ENCODE data around the gene SLC17A1. TPM values are rescaled to one million over a fixed set of nuclear protein-coding genes. Genes with fewer than 3 reads are reported as not detected.

The SLC17A1 gene
- total and polyA plus RNA-seq, 2 donors (not counting 1 experiment from before 2014, with no cell fraction given) = not detected

- Histone ChIP-seq H3K4me3 (replicated peaks in 1 of 4; ENCODE audit: control extremely low read depth in 1 of 4, insufficient read depth in 1 of 4, low read depth in 3 of 4, low read length in 4 of 4) (no peak overlapping the region), H3K4me1 (ENCODE audit: control insufficient read depth, extremely low read depth, insufficient read depth, low read length) (no peaks in the 10 kb centered on the region), H3K9ac (ENCODE audit: insufficient read depth, low read length) (no peak overlapping the region), H3K27me3 (ENCODE audit: control insufficient read depth, insufficient read depth, low read length) (no peaks in the 10 kb centered on the region), H3K4me2 (ENCODE audit: extremely low read depth, insufficient read depth, low read length) (no peak overlapping the region), H3K36me3 (ENCODE audit: control insufficient read depth, insufficient read depth, low read length) (no peaks in the 10 kb centered on the region), H3K27ac (ENCODE audit: insufficient read depth, low read length) (no peak overlapping the region), H2AFZ (ENCODE audit: low read length) (no peak overlapping the region), H4K20me1 (ENCODE audit: control insufficient read depth, extremely low read depth, insufficient read depth, low read length) (no peaks in the 10 kb centered on the region), H3K79me2 (ENCODE audit: control insufficient read depth, insufficient read depth, low read length) (no peaks in the 10 kb centered on the region), H3K9me3 (ENCODE audit: control insufficient read depth, insufficient read depth, low read depth, low read length) (no peaks in the 10 kb centered on the region)
- TF ChIP-seq EZH2 (IDR thresholded peaks at IDR 0.05; ENCODE audit: low read length, missing control alignments) = no peak
- no peak for TF ChIP-seq CTCF (conservative IDR thresholded peaks at IDR 0.05 in 1 of 2, IDR thresholded peaks at IDR 0.05 in 1 of 2; ENCODE audit: low read depth in 1 of 2, low read length in 2 of 2)
- no peak for DNase-seq (ENCODE audit: low read depth in 2 of 2)
These were observed 27.0 kb downstream of the SLC17A1 start for GRCh38 chr6:25804804-25805203.

GRCh38 chr6:25801436-25801835 is 30.4 kb downstream of the SLC17A1 start:
- no peak overlapping the region for H3K4me2 ChIP-seq (ENCODE audit: extremely low read depth, insufficient read depth, low read length)
- no peaks in the 10 kb centered on the region for H3K27me3 ChIP-seq (ENCODE audit: control insufficient read depth, insufficient read depth, low read length)
- H3K79me2 ChIP-seq (ENCODE audit: control insufficient read depth, insufficient read depth, low read length) = no peaks in the 10 kb centered on the region
- TF ChIP-seq CTCF (conservative IDR thresholded peaks at IDR 0.05 in 1 of 2, IDR thresholded peaks at IDR 0.05 in 1 of 2; ENCODE audit: low read depth in 1 of 2, low read length in 2 of 2) (no peak), EZH2 (IDR thresholded peaks at IDR 0.05; ENCODE audit: low read length, missing control alignments) (no peak)
- DNase-seq (ENCODE audit: low read depth in 2 of 2) = no peak
- no peaks in the 10 kb centered on the region for H3K9me3 ChIP-seq (ENCODE audit: control insufficient read depth, insufficient read depth, low read depth, low read length)
- no peaks in the 10 kb centered on the region for H3K4me1 ChIP-seq (ENCODE audit: control insufficient read depth, extremely low read depth, insufficient read depth, low read length)
- H3K27ac ChIP-seq (ENCODE audit: insufficient read depth, low read length) = no peak overlapping the region
- H3K9ac ChIP-seq (ENCODE audit: insufficient read depth, low read length) = no peak overlapping the region
- H3K4me3 ChIP-seq (replicated peaks in 1 of 4; ENCODE audit: control extremely low read depth in 1 of 4, insufficient read depth in 1 of 4, low read depth in 3 of 4, low read length in 4 of 4) = no peak overlapping the region
- no peaks in the 10 kb centered on the region for H3K36me3 ChIP-seq (ENCODE audit: control insufficient read depth, insufficient read depth, low read length)
- no peaks in the 10 kb centered on the region for H4K20me1 ChIP-seq (ENCODE audit: control insufficient read depth, extremely low read depth, insufficient read depth, low read length)
- H2AFZ ChIP-seq (ENCODE audit: low read length) = no peak overlapping the region

- TF ChIP-seq EZH2 (IDR thresholded peaks at IDR 0.05; ENCODE audit: low read length, missing control alignments) (no peak), CTCF (conservative IDR thresholded peaks at IDR 0.05 in 1 of 2, IDR thresholded peaks at IDR 0.05 in 1 of 2; ENCODE audit: low read depth in 1 of 2, low read length in 2 of 2) (no peak)
- no peak overlapping the region for H3K9ac ChIP-seq (ENCODE audit: insufficient read depth, low read length)
- H3K4me1 ChIP-seq (ENCODE audit: control insufficient read depth, extremely low read depth, insufficient read depth, low read length) = no peaks in the 10 kb centered on the region
- no peaks in the 10 kb centered on the region for H4K20me1 ChIP-seq (ENCODE audit: control insufficient read depth, extremely low read depth, insufficient read depth, low read length)
- no peaks in the 10 kb centered on the region for H3K27me3 ChIP-seq (ENCODE audit: control insufficient read depth, insufficient read depth, low read length)
- no peak overlapping the region for H2AFZ ChIP-seq (ENCODE audit: low read length)
- H3K4me2 ChIP-seq (ENCODE audit: extremely low read depth, insufficient read depth, low read length) = no peak overlapping the region
- H3K36me3 ChIP-seq (ENCODE audit: control insufficient read depth, insufficient read depth, low read length) = no peaks in the 10 kb centered on the region
- H3K4me3 ChIP-seq (replicated peaks in 1 of 4; ENCODE audit: control extremely low read depth in 1 of 4, insufficient read depth in 1 of 4, low read depth in 3 of 4, low read length in 4 of 4) = no peak overlapping the region
- no peaks in the 10 kb centered on the region for H3K9me3 ChIP-seq (ENCODE audit: control insufficient read depth, insufficient read depth, low read depth, low read length)
- no peak overlapping the region for H3K27ac ChIP-seq (ENCODE audit: insufficient read depth, low read length)
- H3K79me2 ChIP-seq (ENCODE audit: control insufficient read depth, insufficient read depth, low read length) = no peaks in the 10 kb centered on the region
- no peak for DNase-seq (ENCODE audit: low read depth in 2 of 2)
These were observed 37.1 kb downstream of the SLC17A1 start for GRCh38 chr6:25794784-25795183.
